ENCODE data around the gene SEC24C.
"Not testable (repeated sequence)": the region's sequence is repeated elsewhere in the genome, so short reads cannot be mapped to it uniquely, and the experiment has no call there.

Gene SEC24C

GRCh38 chr10:73789659-73790055, 45.5 kb downstream of the SEC24C start:
- in situ Hi-C loops (cut with MboI; ENCODE audit: low sequenced_read_pairs), result no loop called here

DNA sequence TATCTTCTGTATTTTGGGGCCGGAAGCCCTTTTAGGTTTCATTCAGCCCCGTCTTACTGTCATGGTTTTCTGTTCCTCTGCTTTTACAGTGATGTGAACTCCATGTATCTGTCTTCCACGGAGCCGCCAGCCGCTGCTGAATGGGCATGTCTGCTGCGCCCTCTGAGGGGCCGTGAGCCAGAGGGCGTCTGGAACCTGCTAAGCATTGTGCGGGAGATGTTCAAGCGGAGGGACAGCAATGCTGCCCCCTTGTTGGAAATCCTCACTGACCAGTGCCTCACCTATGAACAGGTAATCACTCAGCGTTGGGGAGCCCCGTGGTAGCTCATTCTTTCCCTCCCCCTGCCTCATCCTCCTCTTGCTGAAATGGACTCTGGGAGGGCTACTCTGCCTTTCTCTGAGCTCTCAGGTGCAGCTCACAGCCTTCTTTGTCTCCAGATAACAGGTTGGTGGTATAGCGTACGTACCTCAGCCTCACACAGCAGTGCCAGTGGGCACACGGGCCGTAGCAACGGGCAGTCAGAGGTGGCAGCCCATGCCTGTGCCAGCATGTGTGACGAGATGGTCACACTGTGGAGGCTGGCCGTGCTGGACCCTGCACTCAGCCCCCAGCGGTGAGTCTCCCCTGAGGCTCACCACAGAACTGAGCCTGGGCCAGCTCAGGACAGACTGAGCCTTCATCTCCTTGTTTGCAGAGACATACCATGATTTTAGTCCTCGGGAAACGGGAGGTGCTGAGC, 46.9 kb downstream of the SEC24C start:
- in situ Hi-C loops (cut with MboI; ENCODE audit: low sequenced_read_pairs), result no loop called here

GRCh38 chr10:73791871-73792400, 47.8 kb downstream of the SEC24C start:
- in situ Hi-C loops (cut with MboI; ENCODE audit: low sequenced_read_pairs), result no loop called here

DNA sequence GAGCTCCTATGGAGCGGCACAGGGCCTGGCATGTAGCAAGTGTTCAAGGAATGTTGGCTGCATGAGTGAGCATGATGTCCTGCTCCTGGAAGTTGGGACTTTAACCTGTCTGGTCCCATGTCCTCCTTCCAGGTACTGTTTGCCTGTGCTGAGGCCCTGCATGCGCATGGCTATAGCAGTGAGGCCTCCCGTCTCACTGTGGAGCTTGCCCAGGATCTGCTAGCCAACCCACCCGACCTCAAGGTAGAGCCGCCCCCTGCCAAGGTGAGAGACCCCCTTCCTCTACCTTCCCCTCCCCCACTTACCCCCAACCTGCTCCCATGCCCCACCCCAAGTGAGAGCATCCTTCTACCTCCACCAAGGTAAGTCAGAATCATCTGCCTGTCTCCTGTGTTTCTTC, 49.3 kb downstream of the SEC24C start:
- in situ Hi-C loops (cut with MboI; ENCODE audit: low sequenced_read_pairs), result no loop called here

DNA sequence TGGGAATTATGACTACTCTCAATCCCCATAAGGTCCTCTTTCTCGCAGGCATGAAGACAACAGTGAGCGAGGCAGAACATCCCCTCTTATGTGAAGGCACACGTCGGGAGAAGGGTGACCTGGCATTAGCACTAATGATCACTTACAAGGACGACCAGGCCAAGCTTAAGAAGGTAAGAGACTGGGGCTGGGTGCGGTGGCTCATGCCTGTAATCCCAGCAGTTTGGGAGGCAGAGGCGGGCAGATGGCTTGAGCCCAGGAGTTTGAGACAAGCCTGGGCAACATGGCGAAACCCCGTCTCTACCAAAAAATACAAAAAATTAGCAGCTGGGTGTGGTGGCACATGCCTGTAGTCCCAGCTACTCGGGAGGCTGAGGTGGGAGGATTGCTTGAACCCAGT, 51.3 kb downstream of the SEC24C start:
- in situ Hi-C loops (cut with MboI; ENCODE audit: low sequenced_read_pairs), result not testable (repeated sequence)

DNA sequence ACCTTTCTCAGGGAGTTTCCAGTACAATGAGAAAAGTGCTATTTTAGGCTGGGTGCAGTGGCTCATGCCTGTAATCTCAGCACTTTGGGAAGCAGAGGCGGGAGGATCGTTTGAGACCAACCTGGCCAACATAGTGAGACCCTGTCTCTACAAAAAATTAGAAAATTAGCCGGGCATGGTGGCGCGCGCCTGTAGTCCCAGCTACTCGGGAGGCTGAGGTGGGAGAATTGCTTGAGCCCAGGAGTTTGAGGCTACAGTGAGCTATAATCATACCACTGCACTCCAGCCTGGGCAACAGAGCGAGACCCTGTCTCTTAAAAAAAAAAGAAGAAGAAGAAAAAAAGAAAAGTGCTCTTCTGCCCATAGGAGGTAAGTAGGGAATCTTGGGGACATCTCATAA, 51.9 kb downstream of the SEC24C start:
- in situ Hi-C loops (cut with MboI; ENCODE audit: low sequenced_read_pairs), result not testable (repeated sequence)

DNA sequence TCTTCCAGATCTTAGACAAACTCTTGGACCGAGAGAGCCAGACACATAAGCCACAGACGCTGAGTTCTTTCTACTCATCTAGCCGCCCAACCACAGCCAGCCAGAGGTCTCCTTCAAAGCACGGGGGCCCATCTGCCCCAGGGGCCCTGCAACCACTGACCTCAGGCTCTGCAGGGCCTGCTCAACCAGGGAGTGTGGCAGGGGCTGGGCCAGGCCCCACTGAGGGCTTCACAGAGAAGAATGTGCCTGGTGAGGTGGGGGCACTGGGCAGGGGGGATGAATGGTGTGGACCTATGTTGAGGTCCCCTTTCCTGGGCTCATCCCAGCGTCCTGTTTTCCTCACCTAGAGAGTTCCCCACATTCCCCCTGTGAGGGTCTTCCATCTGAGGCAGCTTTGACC, 52.6 kb downstream of the SEC24C start:
- in situ Hi-C loops (cut with MboI; ENCODE audit: low sequenced_read_pairs), result no loop called here

- in situ Hi-C loops (cut with MboI; ENCODE audit: low sequenced_read_pairs), result no loop called here
These were observed 53.3 kb downstream of the SEC24C start for GRCh38 chr10:73797324-73798025.

GRCh38 chr10:73798087-73798486, 53.9 kb downstream of the SEC24C start:
- in situ Hi-C loops (cut with MboI; ENCODE audit: low sequenced_read_pairs), result no loop called here

- in situ Hi-C loops (cut with MboI; ENCODE audit: low sequenced_read_pairs), result no loop called here
These were observed 54.9 kb downstream of the SEC24C start for GRCh38 chr10:73798927-73799560.

GRCh38 chr10:73799899-73800559, 55.9 kb downstream of the SEC24C start:
- in situ Hi-C loops (cut with MboI; ENCODE audit: low sequenced_read_pairs), result no loop called here

- in situ Hi-C loops (cut with MboI; ENCODE audit: low sequenced_read_pairs), result no loop called here
These were observed 56.5 kb downstream of the SEC24C start for GRCh38 chr10:73800560-73801252.

DNA sequence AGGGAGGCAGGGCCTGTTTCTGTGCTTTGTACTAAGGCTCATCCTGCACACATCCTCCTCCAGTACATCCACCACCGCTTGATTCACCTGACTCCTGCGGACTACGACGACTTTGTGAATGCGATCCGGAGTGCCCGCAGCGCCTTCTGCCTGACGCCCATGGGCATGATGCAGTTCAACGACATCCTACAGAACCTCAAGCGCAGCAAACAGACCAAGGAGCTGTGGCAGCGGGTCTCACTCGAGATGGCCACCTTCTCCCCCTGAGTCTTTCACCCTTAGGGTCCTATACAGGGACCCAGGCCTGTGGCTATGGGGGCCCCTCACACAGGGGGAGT, 57.0 kb downstream of the SEC24C start:
- in situ Hi-C loops (cut with MboI; ENCODE audit: low sequenced_read_pairs), result no loop called here

DNA sequence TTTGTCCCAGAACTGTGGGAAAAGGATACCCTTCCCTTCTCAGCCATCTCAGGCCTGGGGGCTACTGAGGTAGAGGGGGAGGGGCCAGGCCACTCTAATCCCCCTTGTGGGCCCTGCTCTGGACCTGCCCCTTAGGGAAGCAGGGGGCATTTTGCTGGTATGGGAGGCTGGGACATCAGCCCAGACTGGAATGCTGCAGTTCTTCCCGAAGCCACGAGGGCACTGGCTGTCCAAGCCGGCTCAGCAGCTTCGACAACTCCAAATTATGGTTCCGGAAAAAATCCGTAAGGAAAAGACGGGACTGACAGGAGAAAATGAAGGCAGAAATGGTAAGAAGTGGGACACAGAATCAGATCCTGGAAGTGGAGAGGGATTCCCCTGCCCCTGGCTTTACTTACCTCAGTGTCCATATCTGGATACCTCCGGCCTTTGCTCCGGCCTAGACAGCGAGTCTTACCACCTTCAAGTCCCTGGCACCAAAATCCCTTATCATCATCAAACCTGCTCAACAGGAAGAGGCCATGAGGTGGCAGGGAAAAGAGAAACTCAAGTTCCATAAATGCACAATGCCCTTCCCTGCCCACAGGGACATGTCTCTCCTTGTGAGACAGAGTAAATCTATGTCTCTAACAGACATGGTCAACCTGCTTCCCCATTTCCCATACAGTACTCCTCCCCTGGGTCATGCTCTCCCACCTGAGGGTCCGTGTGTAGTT, 58.3 kb downstream of the SEC24C start:
- in situ Hi-C loops (cut with MboI; ENCODE audit: low sequenced_read_pairs), result no loop called here

DNA sequence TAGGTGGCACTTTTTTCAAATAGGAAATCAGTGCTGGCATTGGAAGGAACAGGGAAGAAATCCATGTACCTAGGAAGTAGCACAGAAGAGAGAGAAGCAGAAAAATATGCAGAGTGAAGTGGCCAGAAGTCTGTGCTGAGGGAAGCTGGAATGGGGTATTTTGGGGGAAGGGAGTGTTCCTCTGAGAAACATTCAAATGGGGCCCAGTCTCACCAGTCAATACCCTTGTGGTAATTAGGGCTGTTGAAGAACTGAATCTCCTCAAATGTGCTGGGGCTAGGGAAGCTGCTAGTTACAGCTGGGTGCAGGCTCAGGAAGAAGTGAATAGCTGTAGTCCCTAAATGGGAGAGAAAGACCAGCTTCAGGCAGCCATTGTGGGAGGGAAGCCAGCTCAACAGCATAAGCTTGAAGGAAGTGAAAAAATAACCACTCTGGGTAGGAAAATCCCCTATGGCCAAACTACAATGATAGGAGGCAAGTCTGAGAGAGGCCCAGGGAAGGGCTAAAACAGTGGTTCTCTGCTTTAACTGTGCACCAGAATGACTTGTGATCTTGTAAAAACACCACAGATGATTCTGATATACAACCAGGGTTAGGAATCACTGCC, 59.6 kb downstream of the SEC24C start:
- in situ Hi-C loops (cut with MboI; ENCODE audit: low sequenced_read_pairs), result no loop called here

- in situ Hi-C loops (cut with MboI; ENCODE audit: low sequenced_read_pairs), result no loop called here
These were observed 62.2 kb downstream of the SEC24C start for GRCh38 chr10:73806176-73806950.

GRCh38 chr10:73807471-73807870, 63.3 kb downstream of the SEC24C start:
- in situ Hi-C loops (cut with MboI; ENCODE audit: low sequenced_read_pairs), result no loop called here

DNA sequence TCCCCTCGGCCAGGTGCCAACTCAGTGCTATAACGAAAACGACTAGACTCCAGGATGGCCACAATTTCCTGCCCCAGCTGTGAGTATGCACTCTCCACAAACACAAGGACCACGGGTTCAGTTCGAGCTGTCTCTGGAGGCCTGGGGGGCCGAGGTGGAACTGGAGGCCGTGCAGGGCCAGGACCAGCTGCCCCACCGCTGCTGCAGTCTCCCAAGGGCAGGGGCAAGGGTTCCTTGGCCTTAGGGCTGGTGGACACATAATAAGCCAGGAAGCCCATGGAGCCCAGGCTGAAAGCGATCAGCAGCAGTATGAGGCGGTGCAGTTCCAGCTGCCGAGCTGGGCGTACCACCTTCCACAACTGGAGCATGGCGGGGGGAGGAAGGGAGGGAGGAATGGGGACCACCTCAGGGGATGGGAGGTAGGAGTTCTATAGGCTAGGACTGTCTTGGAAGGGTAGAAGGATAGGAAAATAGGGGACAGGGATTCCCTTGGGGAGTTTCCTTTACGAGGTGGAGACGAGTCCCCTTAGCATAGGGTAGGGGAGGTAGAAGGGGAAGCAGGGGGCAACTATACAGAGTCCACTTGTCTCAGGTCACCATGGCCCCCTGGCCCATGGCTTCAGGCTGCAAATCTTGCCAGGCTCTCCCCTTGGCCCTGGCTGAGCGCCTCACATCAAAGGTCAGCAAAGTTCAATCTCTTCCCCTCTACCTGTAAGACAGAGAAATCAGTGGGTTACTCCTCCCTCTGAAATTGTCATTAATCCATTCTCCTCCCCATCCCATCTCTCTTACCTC, 64.0 kb downstream of the SEC24C start:
- in situ Hi-C loops (cut with MboI; ENCODE audit: low sequenced_read_pairs), result no loop called here
